ENCODE measurements around the gene CD247. TPM values are rescaled to one million over a fixed set of nuclear protein-coding genes. Genes with fewer than 3 reads are reported as not detected.

Gene CD247
- total RNA-seq, 1 experiment from 2014 or later = 1.4 TPM

- BruUV-seq (replicated peaks) = no TSS peak
- ChIA-PET POLR2A (ENCODE audit: low non-redundant PET) (no interaction called here), CTCF (no interaction called here)
- no peaks in the 10 kb centered on the region for H3K27me3 ChIP-seq (replicated peaks; ENCODE audit: insufficient read depth, low read depth, low read length, poor library complexity)
- DNase-seq (ENCODE audit: low spot score) = no peak
- TF ChIP-seq CTCF (conservative IDR thresholded peaks at IDR 0.05; ENCODE audit: low read depth, low read length) (no peak), EZH2 (IDR thresholded peaks at IDR 0.05; ENCODE audit: borderline replicate concordance, low read depth, low read length, poor library complexity, severe bottlenecking) (no peak)
- intact Hi-C loops (cut with micrococcal nuclease; ENCODE audit: unreplicated experiment) = no loop called here
- no peak overlapping the region for H3K4me3 ChIP-seq (ENCODE audit: low read depth, low read length, poor library complexity, severe bottlenecking)
- peaks cover 17% of the 10 kb centered on the region for H3K4me1 ChIP-seq (ENCODE audit: insufficient read depth, low read length, poor library complexity, severe bottlenecking)
- no peaks in the 10 kb centered on the region for H3K36me3 ChIP-seq (ENCODE audit: insufficient read depth, low read length, poor library complexity, severe bottlenecking)
- H3K9me3 ChIP-seq (ENCODE audit: low read depth, low read length, poor library complexity, severe bottlenecking) = no peaks in the 10 kb centered on the region
- H3K27ac ChIP-seq (ENCODE audit: low read depth, low read length, poor library complexity, severe bottlenecking) = peak overlapping the region; percentile 25
Observed at GRCh38 chr1:167430849-167431242, 87.5 kb downstream of the CD247 start.

GRCh38 chr1:167430134-167430848 lies 88.0 kb downstream of the CD247 start:
- Histone ChIP-seq H3K4me1 (ENCODE audit: insufficient read depth, low read length, poor library complexity, severe bottlenecking) (peaks cover 17% of the 10 kb centered on the region), H3K27me3 (replicated peaks; ENCODE audit: insufficient read depth, low read depth, low read length, poor library complexity) (no peaks in the 10 kb centered on the region), H3K4me3 (ENCODE audit: low read depth, low read length, poor library complexity, severe bottlenecking) (no peak overlapping the region), H3K36me3 (ENCODE audit: insufficient read depth, low read length, poor library complexity, severe bottlenecking) (no peaks in the 10 kb centered on the region), H3K9me3 (ENCODE audit: low read depth, low read length, poor library complexity, severe bottlenecking) (no peaks in the 10 kb centered on the region), H3K27ac (ENCODE audit: low read depth, low read length, poor library complexity, severe bottlenecking) (peak overlapping the region; percentile 25)
- TF ChIP-seq CTCF (conservative IDR thresholded peaks at IDR 0.05; ENCODE audit: low read depth, low read length) = no peak
- TF ChIP-seq EZH2 (IDR thresholded peaks at IDR 0.05; ENCODE audit: borderline replicate concordance, low read depth, low read length, poor library complexity, severe bottlenecking) = no peak
- ChIA-PET CTCF (interaction anchor here (0.6 kb wide), 1 partner anchor 222 kb away, joined by 3 read pairs; no protein-coding TSS in a partner anchor), POLR2A (ENCODE audit: low non-redundant PET) (no interaction called here)
- intact Hi-C loops (cut with micrococcal nuclease; ENCODE audit: unreplicated experiment) = no loop called here
- peak; percentile 39 for DNase-seq (ENCODE audit: low spot score)
- no TSS peak for BruUV-seq (replicated peaks)

- DNase-seq (ENCODE audit: low spot score) = no peak
- H3K27ac ChIP-seq (ENCODE audit: low read depth, low read length, poor library complexity, severe bottlenecking) = no peak overlapping the region
- no peaks in the 10 kb centered on the region for H3K36me3 ChIP-seq (ENCODE audit: insufficient read depth, low read length, poor library complexity, severe bottlenecking)
- H3K9me3 ChIP-seq (ENCODE audit: low read depth, low read length, poor library complexity, severe bottlenecking) = no peaks in the 10 kb centered on the region
- no TSS peak for BruUV-seq (replicated peaks)
- H3K4me3 ChIP-seq (ENCODE audit: low read depth, low read length, poor library complexity, severe bottlenecking) = no peak overlapping the region
- TF ChIP-seq EZH2 (IDR thresholded peaks at IDR 0.05; ENCODE audit: borderline replicate concordance, low read depth, low read length, poor library complexity, severe bottlenecking) (no peak), CTCF (conservative IDR thresholded peaks at IDR 0.05; ENCODE audit: low read depth, low read length) (no peak)
- no peaks in the 10 kb centered on the region for H3K27me3 ChIP-seq (replicated peaks; ENCODE audit: insufficient read depth, low read depth, low read length, poor library complexity)
- H3K4me1 ChIP-seq (ENCODE audit: insufficient read depth, low read length, poor library complexity, severe bottlenecking) = peaks cover 17% of the 10 kb centered on the region
- intact Hi-C loops (cut with micrococcal nuclease; ENCODE audit: unreplicated experiment) = no loop called here
- CTCF ChIA-PET = interaction anchor here (0.6 kb wide), 1 partner anchor 221 kb away, joined by 3 read pairs; no protein-coding TSS in a partner anchor
- POLR2A ChIA-PET (ENCODE audit: low non-redundant PET) = no interaction called here
Observed at GRCh38 chr1:167429612-167430011, 88.7 kb downstream of the CD247 start.
